OCI-LY3 (cell line): ENCODE results near the gene AGER.

Experiments
- H2AFZ ChIP-seq: fragments of 200-600, 300-600 bp; shearing (Covaris generic); 2 replicates; pipeline ENCODE4 v1.6.0; 2014; ENCODE audit warnings: antibody characterized with exemption, low read depth, low read length
- H3K27ac ChIP-seq: fragments of 200-600, 300-600 bp; sonication (generic); 2 replicates; pipeline ENCODE4 v1.5.1; 2014; ENCODE audit warnings: mild to moderate bottlenecking, low read length, moderate library complexity, mixed read lengths
- H3K27me3 ChIP-seq: fragments of 200-600, 300-600 bp; sonication (generic); 2 replicates; pipeline ENCODE4 v1.6.1; 2014; ENCODE audit warnings: low read depth, low read length, mixed read lengths
- H3K36me3 ChIP-seq: fragments of 200-600, 300-600 bp; sonication (generic); replicated peaks from 2 replicates; pipeline ENCODE3; 2014; ENCODE audit warnings: low read depth, low read length, mixed read lengths
- H3K4me1 ChIP-seq: fragments of 300-600, 200-600 bp; sonication (generic); 2 replicates; pipeline ENCODE4 v1.6.1; 2014; ENCODE audit warnings: low read length, mixed read lengths
- H3K4me2 ChIP-seq: fragments of 200-600, 300-600 bp; sonication (generic); 2 replicates; pipeline ENCODE4 v1.6.1; 2014; ENCODE audit warnings: low read length, mixed read lengths
- H3K4me3 ChIP-seq: fragments of 300-600, 200-600 bp; sonication (generic); 2 replicates; pipeline ENCODE4 v1.5.1; 2014; ENCODE audit warnings: antibody characterized with exemption, mild to moderate bottlenecking, low read length, moderate library complexity
- H3K79me2 ChIP-seq: fragments of 300-600, 200-600 bp; shearing (Covaris generic); 2 replicates; pipeline ENCODE4 v1.6.1; 2014; ENCODE audit warnings: mild to moderate bottlenecking, low read length, mixed read lengths
- H3K9ac ChIP-seq: fragments of 300-600, 200-600 bp; shearing (Covaris generic); 2 replicates; pipeline ENCODE4 v1.6.0; 2014; ENCODE audit warnings: mild to moderate bottlenecking, low read length, moderate library complexity
- H3K9me3 ChIP-seq: fragments of 200-600, 300-600 bp; shearing (Covaris generic); 2 replicates; pipeline ENCODE4 v1.6.1; 2014; ENCODE audit warnings: low read length, mixed read lengths; ENCODE audit not compliant: insufficient read depth
- H4K20me1 ChIP-seq: fragments of 200-600, 300-600 bp; sonication (generic); 2 replicates; pipeline ENCODE4 v1.6.1; 2016; ENCODE audit warnings: low read length, mixed read lengths; ENCODE audit not compliant: insufficient read depth
- CTCF ChIP-seq: fragments of 200-600, 300-600 bp; sonication (generic); IDR thresholded peaks from 2 replicates; pipeline ENCODE4 v1.5.1; 2014; ENCODE audit warnings: antibody characterized with exemption, low read length, low read depth
- EZH2phosphoT487 ChIP-seq: fragments of 200-600 bp; shearing (Covaris generic); IDR thresholded peaks from 2 replicates; pipeline ENCODE4 v1.6.1; 2018; ENCODE audit warnings: antibody characterized with exemption, mixed run types, low read depth

AGER gene

GRCh38 chr6:32168350-32168749 is 15.7 kb downstream of the AGER start:
- Histone ChIP-seq H4K20me1 (no peaks in the 10 kb centered on the region), H3K9ac (no peak overlapping the region), H3K79me2 (no peaks in the 10 kb centered on the region), H3K27me3 (no peaks in the 10 kb centered on the region), H3K9me3 (no peaks in the 10 kb centered on the region), H3K27ac (no peak overlapping the region), H3K4me1 (peaks cover 6% of the 10 kb centered on the region), H2AFZ (no peak overlapping the region), H3K4me3 (no peak overlapping the region), H3K36me3 (no peaks in the 10 kb centered on the region), H3K4me2 (no peak overlapping the region)
- TF ChIP-seq EZH2phosphoT487 (no peak), CTCF (no peak)

GRCh38 chr6:32167761-32168262 is 16.2 kb downstream of the AGER start:
- Histone ChIP-seq H3K27ac (no peak overlapping the region), H3K79me2 (no peaks in the 10 kb centered on the region), H3K4me3 (no peak overlapping the region), H4K20me1 (no peaks in the 10 kb centered on the region), H3K27me3 (no peaks in the 10 kb centered on the region), H3K4me2 (no peak overlapping the region), H3K36me3 (no peaks in the 10 kb centered on the region), H3K9ac (no peak overlapping the region), H3K4me1 (peaks cover 6% of the 10 kb centered on the region), H3K9me3 (no peaks in the 10 kb centered on the region), H2AFZ (no peak overlapping the region)
- TF ChIP-seq EZH2phosphoT487 (no peak), CTCF (no peak)

- H3K9ac ChIP-seq = no peak overlapping the region
- TF ChIP-seq CTCF (no peak), EZH2phosphoT487 (no peak)
- H3K27ac ChIP-seq = no peak overlapping the region
- H3K36me3 ChIP-seq = no peaks in the 10 kb centered on the region
- H3K4me2 ChIP-seq = no peak overlapping the region
- no peak overlapping the region for H2AFZ ChIP-seq
- H4K20me1 ChIP-seq = no peaks in the 10 kb centered on the region
- no peaks in the 10 kb centered on the region for H3K79me2 ChIP-seq
- peaks cover 6% of the 10 kb centered on the region for H3K4me1 ChIP-seq
- H3K9me3 ChIP-seq = no peaks in the 10 kb centered on the region
- H3K27me3 ChIP-seq = no peaks in the 10 kb centered on the region
- no peak overlapping the region for H3K4me3 ChIP-seq
Measured at GRCh38 chr6:32167154-32167760, 16.8 kb downstream of the AGER start.

GRCh38 chr6:32166411-32167061 is 17.5 kb downstream of the AGER start:
- H3K36me3 ChIP-seq = no peaks in the 10 kb centered on the region
- H3K4me3 ChIP-seq = no peak overlapping the region
- H2AFZ ChIP-seq = no peak overlapping the region
- H3K9me3 ChIP-seq = no peaks in the 10 kb centered on the region
- no peaks in the 10 kb centered on the region for H3K79me2 ChIP-seq
- no peak for TF ChIP-seq EZH2phosphoT487
- no peak for TF ChIP-seq CTCF
- H3K27ac ChIP-seq = no peak overlapping the region
- H4K20me1 ChIP-seq = no peaks in the 10 kb centered on the region
- H3K9ac ChIP-seq = no peak overlapping the region
- peaks cover 6% of the 10 kb centered on the region for H3K4me1 ChIP-seq
- H3K27me3 ChIP-seq = no peaks in the 10 kb centered on the region
- H3K4me2 ChIP-seq = no peak overlapping the region
